HG03520 (cell line): ENCODE measurements around the gene LRIT2.

ENCODE experiments used
- ATAC-seq: cut with Tn5 transposase; IDR thresholded peaks from one replicate; pipeline ENCODE4 v1.9.1; 2021; ENCODE audit warnings: mild to moderate bottlenecking, moderate library complexity; ENCODE audit not compliant: unreplicated experiment

The LRIT2 gene

DNA sequence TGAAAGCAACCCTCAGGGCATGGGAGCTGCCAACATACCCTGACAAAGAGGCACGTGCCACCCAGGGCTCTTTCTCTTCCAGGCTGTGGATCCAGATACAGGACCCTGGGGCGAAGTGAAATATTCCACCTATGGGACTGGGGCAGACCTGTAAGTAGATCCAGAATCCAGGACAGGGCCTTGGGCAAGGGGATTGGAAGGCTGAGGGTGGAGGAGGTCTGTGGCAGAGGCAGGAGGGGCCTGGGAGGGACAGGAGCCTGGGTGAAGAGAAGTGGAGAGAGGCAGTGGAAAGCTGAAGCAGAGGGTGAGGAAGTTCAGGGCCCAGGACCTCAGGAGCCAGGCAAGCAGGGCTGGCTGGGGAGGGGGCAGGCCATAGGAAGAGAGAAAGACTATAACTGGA lies 13.8 kb downstream of the LRIT2 start:
- no peak for ATAC-seq

DNA sequence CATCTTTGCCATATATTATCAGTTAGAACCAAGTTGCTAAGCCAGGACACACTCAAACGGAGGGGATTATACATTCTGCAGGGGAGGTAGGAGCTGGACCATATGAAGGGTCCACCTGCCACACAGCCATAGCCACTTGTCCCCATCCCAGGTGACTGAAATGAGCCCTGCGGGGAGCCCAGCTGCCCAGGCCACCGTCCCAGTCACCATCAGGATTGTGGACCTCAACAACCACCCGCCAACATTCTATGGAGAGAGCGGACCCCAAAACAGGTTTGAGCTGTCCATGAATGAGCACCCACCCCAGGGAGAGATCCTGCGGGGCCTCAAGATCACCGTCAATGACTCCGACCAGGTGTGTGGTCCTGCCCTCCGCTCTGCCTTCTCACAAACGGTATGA lies 17.3 kb downstream of the LRIT2 start:
- no peak for ATAC-seq

DNA sequence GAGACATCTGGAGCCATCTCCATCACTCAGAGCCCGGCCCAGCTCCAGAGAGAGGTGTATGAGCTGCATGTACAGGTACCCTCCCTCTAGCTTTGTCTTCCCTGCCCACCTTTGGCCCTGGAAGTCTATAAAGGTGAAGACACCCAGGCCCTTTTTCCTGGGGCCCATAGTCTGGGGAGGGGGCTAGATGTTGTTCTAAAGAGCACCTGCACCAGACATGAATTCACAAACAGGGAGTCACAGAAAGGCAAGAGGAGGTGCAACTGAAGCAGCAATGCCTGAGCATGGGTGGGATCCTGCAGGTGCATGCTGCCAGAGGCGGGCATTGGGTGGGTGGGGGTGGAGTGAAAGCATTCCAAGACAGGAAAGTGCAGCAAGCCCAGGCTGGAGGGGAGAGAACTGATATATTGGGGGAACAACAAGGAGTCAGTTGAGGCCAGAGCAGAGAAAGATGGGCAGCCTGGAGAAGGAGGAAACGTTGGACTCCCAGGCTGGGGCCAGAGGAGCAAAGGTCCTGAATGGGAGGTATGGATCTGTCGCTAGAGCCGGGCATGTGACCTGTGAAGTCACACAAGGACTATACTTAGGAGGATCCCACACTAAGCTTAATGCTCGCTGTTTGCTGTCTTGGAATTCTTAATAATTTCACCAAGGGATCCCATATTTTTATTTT lies 19.4 kb downstream of the LRIT2 start:
- ATAC-seq: no peak

DNA sequence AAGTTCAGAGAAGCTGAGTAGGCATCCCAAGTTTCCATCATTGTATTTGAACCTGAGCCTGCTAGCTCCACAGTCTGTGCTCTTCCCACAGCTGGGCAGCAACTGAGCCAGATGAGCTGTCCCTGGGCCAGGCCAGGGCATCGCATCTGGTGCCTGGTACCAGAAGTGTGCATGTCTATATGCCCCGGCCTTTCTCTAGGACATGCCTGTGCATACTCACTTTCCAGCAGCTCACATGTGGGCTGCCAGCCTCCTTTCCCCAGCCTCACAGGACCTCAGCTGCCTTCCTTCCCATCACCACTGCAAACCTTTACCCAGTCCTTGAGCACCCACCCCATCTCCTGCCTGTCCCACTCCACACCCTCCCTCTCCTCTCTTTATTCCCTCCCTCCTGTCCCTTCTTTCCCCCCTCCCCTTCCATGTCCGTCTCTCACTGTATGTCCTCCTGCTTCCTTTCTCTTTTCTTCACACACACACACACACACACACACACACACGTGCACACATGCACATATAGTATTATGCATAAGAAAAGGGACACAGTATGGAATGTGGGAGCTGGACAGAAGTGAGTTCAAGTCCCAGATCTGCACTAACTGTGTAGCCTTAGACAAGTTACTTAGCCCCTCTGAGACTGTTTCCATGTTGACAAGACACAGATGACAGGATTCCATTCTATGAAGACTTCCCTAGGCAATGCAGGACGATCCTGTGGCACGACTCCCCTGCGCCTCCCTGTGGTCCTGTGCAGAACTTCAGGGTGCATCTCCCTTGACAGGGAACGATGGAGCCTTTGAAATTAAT lies 20.1 kb downstream of the LRIT2 start:
- ATAC-seq: peak; percentile 76

DNA sequence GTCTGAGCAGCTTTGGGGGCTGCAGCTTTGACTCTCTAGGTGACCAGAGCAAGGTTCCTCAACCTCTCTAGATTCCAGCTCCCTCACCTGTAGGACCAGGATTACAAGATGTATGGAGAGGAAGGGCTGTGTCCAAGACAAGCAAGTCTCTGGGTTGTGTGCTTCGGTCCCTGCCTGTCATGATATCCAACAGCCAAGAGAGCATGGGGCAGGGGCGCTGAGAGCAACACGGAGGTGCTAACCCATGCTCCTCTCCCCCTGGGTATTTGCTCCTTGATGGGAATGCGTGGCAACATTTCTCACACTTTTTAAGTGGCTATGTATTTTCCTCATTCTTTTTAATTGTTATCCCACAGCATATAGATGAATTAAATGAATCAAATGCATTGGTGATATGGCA lies 20.7 kb downstream of the LRIT2 start:
- no peak for ATAC-seq

DNA sequence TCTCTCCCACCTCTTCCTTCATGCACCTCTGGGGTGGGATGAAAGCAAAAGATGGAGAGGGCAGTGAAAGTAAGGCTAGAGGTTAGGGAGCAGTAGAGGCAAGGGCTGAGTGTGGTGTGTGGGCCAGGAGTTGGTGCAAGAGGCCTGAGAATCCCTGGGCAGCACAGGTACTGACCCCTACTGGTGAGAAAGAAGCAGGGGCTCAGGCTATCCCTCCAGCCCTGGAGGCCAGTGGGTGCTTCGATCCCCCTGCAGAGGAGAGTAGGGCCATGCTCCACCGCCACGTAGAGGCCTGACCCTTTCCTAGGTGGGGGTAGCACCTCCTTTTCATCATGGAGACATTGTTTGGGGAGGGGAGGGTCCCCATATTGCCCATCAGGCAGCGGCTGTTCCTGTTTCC lies 21.2 kb downstream of the LRIT2 start:
- ATAC-seq: peak; percentile 64

DNA sequence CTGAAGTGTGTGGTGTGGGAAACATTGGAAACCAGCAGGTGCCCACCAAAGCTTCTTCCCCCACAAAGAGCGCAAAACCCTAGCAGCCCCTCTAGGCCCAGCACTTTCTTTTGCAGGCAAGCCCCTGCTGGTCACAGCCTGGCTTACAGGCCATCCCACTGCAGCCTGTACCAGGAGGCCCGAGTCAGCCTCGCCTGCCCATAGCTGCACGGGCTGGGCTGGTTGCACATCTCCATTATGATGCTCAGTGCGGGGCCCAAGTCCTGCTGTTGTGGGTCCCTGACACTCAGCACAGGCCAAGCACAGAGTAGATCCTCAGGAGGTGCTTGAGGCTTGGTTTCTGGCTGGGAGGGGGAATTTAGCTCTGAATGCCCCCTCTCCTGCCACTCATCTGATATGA lies 23.0 kb downstream of the LRIT2 start:
- no peak for ATAC-seq

DNA sequence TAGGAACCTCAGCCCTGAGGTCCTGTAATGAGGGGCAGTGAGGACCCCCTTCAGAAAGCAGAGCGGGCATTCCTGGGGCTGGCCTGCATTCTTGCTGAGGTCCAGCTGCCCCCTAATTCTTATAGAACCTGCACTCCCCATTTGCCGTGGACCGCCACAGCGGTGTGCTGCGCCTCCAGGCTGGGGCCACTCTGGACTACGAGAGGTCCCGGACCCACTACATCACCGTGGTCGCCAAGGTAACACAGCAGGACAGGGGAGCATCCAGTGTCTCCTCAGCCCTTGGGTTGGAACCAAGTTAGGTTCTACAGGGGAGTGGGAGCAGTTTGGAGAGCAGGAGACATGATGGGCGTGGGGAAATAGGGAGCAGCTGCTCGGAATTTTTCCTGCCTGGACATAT lies 23.7 kb downstream of the LRIT2 start:
- no peak for ATAC-seq

DNA sequence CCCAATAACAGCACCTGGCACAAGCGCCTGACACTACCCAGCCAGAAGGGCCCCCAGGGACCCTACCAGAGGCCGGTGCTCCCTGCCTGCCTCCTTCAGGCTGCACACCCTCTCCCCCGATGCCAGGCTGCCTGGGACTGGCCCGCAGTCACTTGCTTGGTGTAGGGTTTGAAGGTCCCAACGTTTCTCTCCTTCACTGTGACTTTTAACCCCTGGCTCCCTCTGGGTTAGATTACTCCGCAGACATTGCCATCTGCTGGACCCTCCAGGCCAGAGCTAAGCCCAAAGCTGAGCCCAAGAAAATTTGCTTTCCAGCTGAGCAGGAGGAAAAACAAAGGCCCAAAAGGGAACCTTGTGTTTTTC lies 24.1 kb downstream of the LRIT2 start:
- no peak for ATAC-seq

DNA sequence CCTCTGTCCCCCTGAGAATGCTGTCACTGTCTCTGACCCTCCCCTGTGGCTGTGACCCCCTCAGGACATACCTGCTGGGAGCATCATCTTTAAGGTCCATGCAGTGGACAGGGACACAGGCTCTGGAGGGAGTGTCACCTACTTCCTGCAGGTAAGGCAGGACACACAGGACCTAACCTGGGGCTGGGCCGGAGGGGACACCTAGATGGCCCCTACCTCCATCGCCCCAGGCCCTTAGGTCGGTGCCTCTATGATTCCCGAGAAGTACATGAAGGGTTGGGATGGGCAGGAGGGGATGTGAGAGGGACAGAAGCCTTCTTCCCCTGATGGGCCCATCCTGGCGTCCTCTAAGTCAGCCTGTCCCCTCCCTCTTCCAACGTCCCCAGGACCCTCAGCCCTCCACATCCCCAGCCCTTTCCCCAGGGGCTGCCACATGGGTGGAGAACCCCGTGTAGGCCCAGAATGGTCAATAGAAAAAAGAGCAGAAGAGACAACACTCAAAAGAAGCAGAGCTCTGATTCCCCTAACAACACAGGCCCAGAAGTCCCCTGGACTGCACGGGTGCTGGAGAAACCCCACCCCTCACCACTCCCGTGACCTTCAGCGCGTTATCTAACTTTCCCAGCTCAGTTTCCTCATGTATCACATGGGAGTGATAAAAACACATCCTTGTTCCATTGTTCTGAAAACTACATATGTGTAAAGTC lies 24.7 kb downstream of the LRIT2 start:
- no peak for ATAC-seq

DNA sequence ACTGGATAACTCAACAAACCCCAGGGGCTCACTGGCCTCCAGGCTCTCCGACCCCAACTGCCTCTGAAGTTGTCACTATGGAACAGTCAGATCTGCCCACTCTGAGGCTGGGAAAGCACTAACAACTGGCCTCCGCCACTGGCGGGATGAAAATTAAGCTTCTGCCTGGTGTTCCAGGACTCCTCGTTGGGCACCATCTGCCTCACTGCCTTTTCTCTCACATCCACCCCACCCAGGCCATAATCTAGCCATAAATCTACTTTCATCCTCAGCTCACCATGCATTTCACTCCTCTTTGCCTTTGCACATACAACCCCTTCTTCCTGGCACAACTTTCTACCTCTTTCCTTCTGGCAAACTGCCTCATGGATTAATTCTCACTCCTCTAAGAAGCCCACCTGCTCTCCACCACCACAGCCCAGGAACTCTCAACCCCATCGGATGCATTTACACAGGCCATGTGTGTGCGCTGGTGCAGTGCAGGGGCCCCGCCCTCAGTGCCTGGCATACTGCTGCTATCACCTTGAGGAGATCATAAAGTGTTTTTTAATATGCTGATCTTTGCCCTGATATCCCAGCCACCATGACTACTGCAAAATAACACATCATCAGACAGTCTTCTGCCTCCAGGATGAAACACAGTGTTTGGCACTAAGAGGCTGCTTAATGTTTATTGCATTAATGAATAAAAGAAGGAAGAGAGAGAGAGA lies 27.0 kb downstream of the LRIT2 start:
- ATAC-seq: no peak

DNA sequence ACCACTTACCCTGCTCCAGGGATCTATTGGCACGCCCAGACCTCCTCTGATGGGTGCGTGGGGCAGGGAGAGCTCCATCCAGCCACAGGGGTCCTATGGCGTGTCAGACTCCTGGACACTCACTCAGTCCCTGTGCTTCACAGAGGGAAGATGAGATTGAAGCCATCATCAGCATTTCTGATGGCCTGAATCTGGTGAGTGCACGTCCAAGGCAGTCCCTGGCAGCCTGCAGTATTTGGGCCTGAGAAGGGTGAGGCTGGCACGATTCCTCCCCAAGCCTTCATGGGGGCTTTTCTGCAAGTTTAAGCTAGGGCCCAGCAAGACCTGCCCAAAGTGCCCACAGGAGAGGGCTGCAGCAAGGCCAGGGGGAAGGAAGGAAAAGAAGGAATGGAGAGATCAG lies 27.7 kb downstream of the LRIT2 start:
- no peak for ATAC-seq

DNA sequence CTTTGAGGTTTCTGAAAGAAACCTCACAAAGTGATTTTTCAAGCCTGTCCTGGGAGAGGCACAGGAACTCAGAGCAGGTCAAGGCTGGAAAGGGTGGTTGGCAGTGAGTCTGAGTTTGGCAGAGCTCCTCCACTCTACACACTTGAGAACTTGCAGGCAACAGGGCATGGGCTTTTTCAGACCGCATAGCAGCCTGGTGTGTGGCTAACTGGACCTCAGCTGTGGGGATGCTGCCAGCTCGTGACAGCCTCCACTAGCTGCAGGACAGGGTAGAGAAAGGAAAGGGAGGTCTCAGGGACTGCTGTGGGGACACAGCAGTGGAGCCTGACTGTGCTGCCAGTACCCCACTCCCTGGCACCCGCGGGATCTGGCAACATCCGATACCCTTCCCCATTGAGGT lies 28.4 kb downstream of the LRIT2 start:
- ATAC-seq: no peak

DNA sequence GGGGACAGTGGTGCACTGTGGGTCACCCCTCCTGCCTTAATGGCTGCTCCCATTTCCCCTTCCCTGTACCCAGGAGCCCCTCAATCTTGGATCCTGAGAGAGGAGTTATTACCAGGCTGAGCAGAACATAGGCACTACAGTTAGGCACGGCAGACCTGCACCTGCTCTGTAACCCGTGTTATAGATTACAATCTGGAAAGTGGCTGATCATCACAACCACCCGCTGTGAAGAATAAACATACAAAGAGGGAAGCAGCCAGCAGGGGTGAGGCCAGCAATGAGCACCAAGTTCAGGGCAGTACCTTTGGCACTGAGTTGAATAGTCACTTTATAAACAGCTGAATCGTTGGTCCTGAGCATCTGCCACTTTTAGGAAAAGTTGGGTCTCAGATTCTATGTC lies 29.3 kb downstream of the LRIT2 start:
- ATAC-seq: no peak

DNA sequence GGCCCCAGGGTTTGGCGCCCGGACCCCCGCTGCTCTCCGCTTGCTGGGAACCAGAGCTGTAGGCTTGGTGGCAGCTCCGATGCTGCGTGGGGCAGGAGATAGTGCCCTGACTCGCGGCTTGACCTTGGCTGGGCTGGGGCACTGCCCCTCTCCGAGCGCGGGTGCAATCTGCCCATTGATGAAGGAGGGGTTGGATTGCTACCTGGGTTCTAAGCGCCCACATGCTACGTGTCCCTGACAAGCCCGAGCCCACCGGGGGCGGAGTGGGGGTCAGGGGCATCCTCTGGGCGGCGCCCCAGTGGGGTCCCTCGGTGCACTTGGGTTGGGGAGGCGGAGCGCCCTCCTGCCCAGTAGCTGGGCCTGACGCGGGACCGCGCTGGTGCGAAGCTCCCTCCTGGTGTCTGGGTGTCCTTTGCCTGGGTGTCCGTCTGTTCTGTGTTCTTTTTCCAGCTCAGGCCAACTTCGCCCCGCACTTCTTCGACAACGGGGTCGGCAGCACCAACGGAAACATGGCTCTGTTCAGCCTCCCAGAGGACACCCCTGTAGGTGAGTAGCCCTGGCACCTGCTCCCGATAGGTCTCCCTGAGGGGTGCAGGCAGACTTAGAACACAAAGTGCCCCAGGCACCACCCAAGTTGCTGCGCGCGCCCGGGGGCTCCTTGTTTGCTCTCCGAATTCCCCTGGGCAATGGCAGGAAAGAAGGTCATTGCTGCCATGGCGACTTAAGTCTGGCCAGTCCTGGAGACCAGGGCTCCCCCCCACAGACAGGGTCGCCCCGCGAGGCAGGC lies 30.1 kb downstream of the LRIT2 start:
- no peak for ATAC-seq

DNA sequence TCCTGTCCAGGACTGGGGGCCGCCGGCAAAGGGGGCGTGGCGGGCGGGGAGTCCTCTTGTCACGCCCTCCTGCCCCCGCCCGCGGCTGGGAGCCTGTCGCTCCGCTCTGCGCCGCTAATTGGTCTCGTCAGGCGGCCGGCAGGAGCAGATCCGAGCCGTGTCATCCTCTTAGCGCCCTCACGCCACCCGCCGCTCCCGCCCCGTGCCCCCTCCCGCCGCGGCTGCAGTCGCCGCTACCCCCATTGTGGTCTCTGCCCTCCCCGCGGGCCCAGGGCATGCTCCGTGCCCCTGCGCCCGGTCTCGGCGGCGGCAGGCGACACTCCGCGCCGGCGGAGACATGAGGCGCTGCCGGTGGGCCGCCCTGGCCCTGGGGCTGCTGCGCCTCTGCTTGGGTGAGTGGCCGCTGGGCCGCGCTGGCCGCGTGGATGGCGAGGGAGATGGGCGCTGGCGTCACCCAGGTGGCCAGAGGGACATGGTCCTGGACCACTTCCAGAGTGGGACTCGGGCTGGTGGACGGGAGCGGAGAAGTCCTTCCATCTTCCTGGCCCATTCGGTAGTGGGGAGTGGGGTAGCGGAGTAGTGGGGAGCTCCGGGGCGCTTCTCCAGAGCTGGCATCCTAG lies 30.8 kb downstream of the LRIT2 start, which contains the start of gene CDHR1:
TSS of gene CDHR1 (plus strand) at position 114 of the 620 bp plus-strand sequence. CDS start at position 338, 224 bp downstream.
- peak; percentile 75 for ATAC-seq

DNA sequence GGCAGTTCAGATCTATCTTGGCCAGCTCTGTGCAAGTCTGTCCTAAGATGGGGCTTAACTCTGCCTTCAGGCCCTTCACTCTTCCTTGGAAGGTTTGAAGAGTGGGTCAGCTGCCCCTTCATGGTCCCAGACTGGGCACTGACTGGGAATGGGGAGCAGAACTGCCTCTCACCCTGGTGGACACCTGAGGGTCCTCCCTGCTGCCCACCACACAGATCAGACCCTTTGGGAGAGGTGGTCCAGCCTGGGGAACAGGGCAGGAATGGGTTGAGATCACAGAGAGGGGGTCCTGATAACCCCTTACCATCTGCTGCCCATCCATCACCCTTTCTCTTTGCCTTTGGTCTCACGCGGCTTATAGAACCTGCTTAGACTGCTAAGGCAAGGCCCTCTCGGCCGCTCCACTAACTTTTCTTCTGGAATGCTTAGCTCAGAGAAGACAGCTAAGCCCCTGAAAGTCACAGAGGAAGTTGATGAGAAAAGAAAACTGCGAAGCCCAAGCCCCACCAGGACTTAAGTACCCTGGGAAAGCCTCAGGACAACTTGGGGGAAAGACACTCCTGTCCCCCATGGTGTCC lies 31.4 kb downstream of the LRIT2 start:
- no peak for ATAC-seq

DNA sequence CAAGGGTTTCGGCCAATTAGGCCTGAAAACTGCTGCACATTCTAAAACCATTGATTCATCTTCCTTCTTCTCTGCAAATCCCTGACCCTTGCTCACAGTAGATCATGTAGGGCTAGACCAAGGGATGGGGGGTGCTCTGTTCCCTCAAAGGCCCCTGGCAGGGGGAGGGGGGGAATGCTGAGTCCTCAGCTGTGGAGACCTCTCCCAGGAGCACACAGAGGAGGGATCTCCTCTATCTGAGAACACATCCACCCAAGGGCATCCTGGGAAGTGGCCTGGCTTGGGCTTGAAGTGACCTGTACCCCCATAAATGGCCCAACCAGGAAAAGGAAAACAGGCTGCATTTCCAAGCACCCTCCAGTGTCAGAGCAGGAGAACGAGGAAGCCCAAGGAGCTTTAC lies 32.0 kb downstream of the LRIT2 start:
- ATAC-seq: no peak

DNA sequence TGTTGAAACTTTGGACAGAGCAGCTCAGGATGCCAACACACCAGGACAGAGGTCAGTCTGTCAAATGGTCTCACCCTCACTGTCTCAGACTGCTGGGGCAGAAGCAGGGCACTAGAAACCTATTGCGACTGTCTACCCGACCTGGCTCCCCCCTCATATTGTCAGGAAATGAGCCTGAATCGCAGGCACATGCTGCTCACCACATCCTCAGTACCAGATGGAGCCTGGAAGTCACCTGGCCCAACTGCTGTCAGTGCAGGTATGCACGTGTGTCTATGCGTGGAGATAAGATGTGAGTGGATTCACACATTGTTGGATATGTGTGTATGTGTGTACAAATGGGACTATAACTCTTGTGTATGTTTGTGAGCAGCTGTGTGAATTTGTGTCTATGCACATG lies 34.2 kb downstream of the LRIT2 start:
- no peak for ATAC-seq

DNA sequence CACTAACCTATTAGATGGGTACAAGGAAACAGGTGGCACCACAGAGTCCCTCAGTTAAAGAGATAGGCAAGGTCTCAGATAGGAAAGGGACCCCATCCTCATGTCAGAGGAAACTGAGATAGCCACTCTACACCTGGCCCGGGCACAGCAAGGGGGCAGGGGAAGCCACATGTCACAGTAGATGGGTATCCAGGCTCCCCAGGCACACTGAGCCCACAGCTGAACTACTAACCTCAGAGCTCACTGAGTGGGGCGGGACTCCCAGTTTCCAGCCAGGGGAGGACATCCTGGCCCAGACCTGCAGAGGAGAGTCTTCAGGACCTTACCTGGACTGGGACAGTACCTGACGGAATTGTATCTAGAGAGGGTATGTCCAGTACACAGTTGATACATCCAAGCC lies 34.7 kb downstream of the LRIT2 start:
- no peak for ATAC-seq
